Measurements from ENCODE around the gene NEB. TPM values are rescaled to one million over a fixed set of nuclear protein-coding genes. Genes with fewer than 3 reads are reported as not detected.

The NEB gene
- total and polyA plus RNA-seq, 12 donors = 3.0 to 32.5 (median 7.6) TPM

DNA sequence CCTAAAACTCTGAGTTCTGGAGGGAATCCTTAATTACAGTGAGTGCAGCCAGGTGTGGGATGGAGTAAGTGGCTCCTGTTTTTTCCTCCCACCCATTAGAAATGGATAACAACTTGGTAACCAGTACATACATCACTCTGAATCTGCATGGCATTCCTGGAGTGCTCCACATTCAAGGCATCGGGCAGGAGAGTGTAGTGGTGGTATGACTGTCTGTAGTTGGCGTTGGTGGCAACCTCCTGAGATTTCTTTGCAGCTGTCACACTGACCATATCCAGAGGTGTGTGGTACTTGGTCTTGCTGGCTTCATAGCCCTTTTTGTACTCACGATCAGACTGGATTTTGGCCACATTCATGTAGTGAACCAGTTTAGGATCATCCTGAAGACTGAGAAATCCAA is 68.3 kb downstream of the NEB start:
- intact Hi-C loops (cut with DNase I) = no loop called here
- Histone ChIP-seq H3K4me3 (no peak overlapping the region), H3K9me3 (replicated peaks in 1 of 3) (no peaks in the 10 kb centered on the region), H3K27me3 (no peaks in the 10 kb centered on the region), H3K27ac (no peak overlapping the region), H3K4me1 (replicated peaks in 1 of 2) (no peaks in the 10 kb centered on the region), H3K36me3 (replicated peaks in 1 of 2) (no peaks in the 10 kb centered on the region)
- no peak for TF ChIP-seq CTCF (IDR thresholded peaks at IDR 0.05)
- DNase-seq = no peak
- 73 to 96% (median 90%) methylated on average over 2 to 3 of the region's 3 CpGs for WGBS, 4 donors

- intact Hi-C loops (cut with DNase I) = no loop called here
- 62 to 85% (median 67%) methylated on average over 1 of the region's 1 CpG for WGBS, 4 donors
- H3K9me3 ChIP-seq (replicated peaks in 1 of 3) = no peaks in the 10 kb centered on the region
- TF ChIP-seq POLR2A (IDR thresholded peaks at IDR 0.05) (no peak), CTCF (IDR thresholded peaks at IDR 0.05) (no peak)
- no peak overlapping the region for H3K4me3 ChIP-seq
- no peaks in the 10 kb centered on the region for H3K4me1 ChIP-seq (replicated peaks in 1 of 2)
- no peaks in the 10 kb centered on the region for H3K27me3 ChIP-seq
- no peak for DNase-seq
- no peak overlapping the region for H3K27ac ChIP-seq
- no peaks in the 10 kb centered on the region for H3K36me3 ChIP-seq (replicated peaks in 1 of 2)
Measured at GRCh38 chr2:151664520-151664919, 69.8 kb downstream of the NEB start.

DNA sequence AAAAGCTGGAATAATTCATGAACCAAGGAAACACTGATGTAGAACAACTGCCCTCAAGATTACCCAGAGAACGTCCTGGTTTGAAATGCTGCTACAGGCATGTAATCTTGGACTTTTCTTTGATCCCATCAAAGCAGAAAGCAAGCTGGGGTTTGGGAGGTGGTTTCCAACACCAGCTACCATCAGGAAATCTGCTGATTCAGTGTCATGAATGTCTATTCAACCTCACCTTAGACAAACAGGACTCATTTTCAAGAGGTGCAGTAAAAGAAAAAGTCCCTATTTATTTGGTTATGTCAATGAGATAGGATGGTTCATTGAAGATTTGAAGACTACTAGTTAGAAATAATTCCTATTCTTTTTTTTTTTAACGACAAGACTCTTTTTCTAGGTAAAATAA is 72.7 kb downstream of the NEB start:
- 82 to 98% (median 83%) methylated on average over 2 of the region's 2 CpGs for WGBS, 4 donors
- intact Hi-C loops (cut with DNase I) = no loop called here
- H3K27ac ChIP-seq = no peak overlapping the region
- no peaks in the 10 kb centered on the region for H3K9me3 ChIP-seq (replicated peaks in 1 of 3)
- TF ChIP-seq POLR2A (IDR thresholded peaks at IDR 0.05) (no peak), CTCF (IDR thresholded peaks at IDR 0.05) (no peak)
- H3K4me3 ChIP-seq = no peak overlapping the region
- no peaks in the 10 kb centered on the region for H3K4me1 ChIP-seq (replicated peaks in 1 of 2)
- H3K27me3 ChIP-seq = no peaks in the 10 kb centered on the region
- no peak for DNase-seq
- H3K36me3 ChIP-seq (replicated peaks in 1 of 2) = no peaks in the 10 kb centered on the region

DNA sequence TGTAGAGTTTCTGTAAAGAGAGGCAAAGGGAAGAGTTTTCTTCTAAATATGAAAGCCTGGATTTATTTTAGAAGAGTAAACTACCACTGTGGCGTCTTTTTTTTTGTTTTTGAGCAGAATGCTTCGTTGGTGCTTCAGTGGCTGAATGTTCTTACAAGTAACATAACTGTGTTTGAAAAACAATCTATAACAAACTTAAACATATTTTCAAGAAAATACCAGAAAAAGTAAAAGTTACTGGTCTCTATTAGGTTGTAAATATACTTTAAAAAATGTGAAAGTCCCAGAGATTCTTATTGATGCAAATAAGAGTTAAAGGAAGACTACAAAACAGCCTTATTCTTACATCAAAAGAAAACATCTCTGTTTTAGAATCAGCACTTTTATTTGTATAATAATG is 76.2 kb downstream of the NEB start:
- no peaks in the 10 kb centered on the region for H3K36me3 ChIP-seq (replicated peaks in 1 of 2)
- intact Hi-C loops (cut with DNase I) = no loop called here
- no peaks in the 10 kb centered on the region for H3K4me1 ChIP-seq (replicated peaks in 1 of 2)
- no peak overlapping the region for H3K27ac ChIP-seq
- DNase-seq = no peak
- TF ChIP-seq POLR2A (IDR thresholded peaks at IDR 0.05) = no peak
- no peak for TF ChIP-seq CTCF (IDR thresholded peaks at IDR 0.05)
- 81 to 91% (median 88%) methylated on average over 2 of the region's 2 CpGs for WGBS, 4 donors
- H3K4me3 ChIP-seq = no peak overlapping the region
- H3K9me3 ChIP-seq (replicated peaks in 1 of 3) = no peaks in the 10 kb centered on the region
- no peaks in the 10 kb centered on the region for H3K27me3 ChIP-seq
